IPS-11a (cell line): ENCODE data around the gene MCRIP1.
"Not testable (repeated sequence)": the region's sequence is repeated elsewhere in the genome, so short reads cannot be mapped to it uniquely, and the experiment has no call there.

Source experiments
- H3K4me3 ChIP-seq: one replicate; pipeline ENCODE4 v1.5.1; 2013; ENCODE audit warnings: low read depth, low read length, control low read depth

Gene MCRIP1

GRCh38 chr17:81842725-81843504, 9.8 kb upstream of the MCRIP1 start:
- H3K4me3 ChIP-seq = no peak overlapping the region

- no peak overlapping the region for H3K4me3 ChIP-seq
Observed at GRCh38 chr17:81842378-81842724, 9.3 kb upstream of the MCRIP1 start.

GRCh38 chr17:81841866-81842265, 8.8 kb upstream of the MCRIP1 start:
- no peak overlapping the region for H3K4me3 ChIP-seq

- H3K4me3 ChIP-seq = no peak overlapping the region
Observed at GRCh38 chr17:81840826-81841778, 8.0 kb upstream of the MCRIP1 start.

GRCh38 chr17:81840059-81840458, 7.0 kb upstream of the MCRIP1 start:
- H3K4me3 ChIP-seq = not testable (repeated sequence)

GRCh38 chr17:81839301-81839700, 6.2 kb upstream of the MCRIP1 start:
- H3K4me3 ChIP-seq = no peak overlapping the region

- H3K4me3 ChIP-seq = no peak overlapping the region
Observed at GRCh38 chr17:81838753-81839255, 5.7 kb upstream of the MCRIP1 start.

GRCh38 chr17:81837641-81838040, 4.5 kb upstream of the MCRIP1 start:
- no peak overlapping the region for H3K4me3 ChIP-seq

GRCh38 chr17:81834831-81835267, 1.8 kb upstream of the MCRIP1 start, which contains the start of gene PPP1R27:
Gene PPP1R27, minus strand, starts transcription at chr17:81835050. Its CDS starts 97 bp downstream, at chr17:81834953.
- H3K4me3 ChIP-seq = peak within 1 kb of the TSS; percentile 72

GRCh38 chr17:81833921-81834830, 1.1 kb upstream of the MCRIP1 start:
- H3K4me3 ChIP-seq = peak overlapping the region; percentile 72

- peak overlapping the region; percentile 72 for H3K4me3 ChIP-seq
Observed at GRCh38 chr17:81832608-81833159, 407 bp downstream of the MCRIP1 start.

GRCh38 chr17:81831957-81832607, 1.0 kb downstream of the MCRIP1 start:
- peak overlapping the region; percentile 72 for H3K4me3 ChIP-seq

- H3K4me3 ChIP-seq = no peak overlapping the region
Observed at GRCh38 chr17:81831563-81831956, 1.5 kb downstream of the MCRIP1 start.

GRCh38 chr17:81829858-81830257, 3.2 kb downstream of the MCRIP1 start:
- no peak overlapping the region for H3K4me3 ChIP-seq

- H3K4me3 ChIP-seq = no peak overlapping the region
Observed at GRCh38 chr17:81828656-81829055, 4.4 kb downstream of the MCRIP1 start.

GRCh38 chr17:81825841-81826466, 7.1 kb downstream of the MCRIP1 start:
- H3K4me3 ChIP-seq = no peak overlapping the region

GRCh38 chr17:81824595-81824994, 8.5 kb downstream of the MCRIP1 start:
- no peak overlapping the region for H3K4me3 ChIP-seq

GRCh38 chr17:81823820-81824550, 9.1 kb downstream of the MCRIP1 start:
- H3K4me3 ChIP-seq = no peak overlapping the region
